ENCODE measurements around the gene PDGFD.

The PDGFD gene

GRCh38 chr11:103863497-103863896 is 300.4 kb downstream of the PDGFD start:
- no peak for TF ChIP-seq CTCF (IDR thresholded peaks at IDR 0.05; ENCODE audit: low read depth, low read length, missing control alignments)
- H3K4me3 ChIP-seq (ENCODE audit: low read depth, low read length), result no peak overlapping the region
- DNase-seq (ENCODE audit: low read depth), result no peak
- in situ Hi-C loops (cut with HindIII; ENCODE audit: low sequenced_read_pairs), result no loop called here

- H3K4me3 ChIP-seq (ENCODE audit: low read depth, low read length), result no peak overlapping the region
- no peak for DNase-seq (ENCODE audit: low read depth)
- in situ Hi-C loops (cut with HindIII; ENCODE audit: low sequenced_read_pairs), result no loop called here
- no peak for TF ChIP-seq CTCF (IDR thresholded peaks at IDR 0.05; ENCODE audit: low read depth, low read length, missing control alignments)
These were observed 301.2 kb downstream of the PDGFD start for GRCh38 chr11:103862802-103863174.

- TF ChIP-seq CTCF (IDR thresholded peaks at IDR 0.05; ENCODE audit: low read depth, low read length, missing control alignments), result no peak
- in situ Hi-C loops (cut with HindIII; ENCODE audit: low sequenced_read_pairs), result no loop called here
- no peak for DNase-seq (ENCODE audit: low read depth)
- H3K4me3 ChIP-seq (ENCODE audit: low read depth, low read length), result no peak overlapping the region
These were observed 301.7 kb downstream of the PDGFD start for GRCh38 chr11:103862094-103862801.

Measured in astrocyte of the cerebellum (primary cell).